Caco-2 (cell line): ENCODE measurements around the gene RCN1. TPM values are rescaled to one million over a fixed set of nuclear protein-coding genes. Genes with fewer than 3 reads are reported as not detected.
A peak's percentile ranks its signal among the peaks of the same experiment; 100 is the strongest.

Experiments
- BruUV-seq: library from RNA; stranded (reverse); fragments of 400-500 nt; replicated peaks from 2 replicates; lab custom pipeline; 2021; lab: Mats Ljungman, UMichigan
- CTCF ChIA-PET: fragments of 300-600 bp; sonication (Branson Sonifier 250); formaldehyde crosslinking; loops from one replicate; lab custom pipeline; 2022; ENCODE audit warnings: antibody characterized with exemption; lab: Charles Lee
- POLR2A ChIA-PET: fragments of 300-600 bp; sonication (Branson Sonifier 250); formaldehyde crosslinking; loops from one replicate; lab custom pipeline; 2022; ENCODE audit warnings: antibody characterized with exemption; lab: Charles Lee
- DNase-seq, 2 experiments: peaks; one replicate each; pipeline versions ENCODE4 v3.0.0 to v3.0.0-alpha.2; 2020 to 2022
- H3K27me3 ChIP-seq: replicated peaks from 2 replicates; pipeline ENCODE4 v1.6.0; 2011; ENCODE audit warnings: low read length; ENCODE audit not compliant: control insufficient read depth, insufficient read depth
- H3K36me3 ChIP-seq: 2 replicates; pipeline ENCODE4 v1.5.1; 2011; ENCODE audit warnings: low read length; ENCODE audit not compliant: control insufficient read depth, insufficient read depth
- H3K4me1 ChIP-seq: fragments of 250-450 bp; sonication (Bioruptor Pico); 2 replicates; pipeline ENCODE4 v1.5.1; 2020; ENCODE audit warnings: mild to moderate bottlenecking
- H3K4me3 ChIP-seq: 2 replicates; pipeline ENCODE4 v1.5.1; 2011; ENCODE audit warnings: low read depth, mild to moderate bottlenecking, control low read depth, low read length
- H3K9me3 ChIP-seq: fragments of 250-450 bp; sonication (Bioruptor Pico); 2 replicates; pipeline ENCODE4 v1.5.1; 2020; ENCODE audit warnings: mild to moderate bottlenecking, moderate library complexity
- H3K27ac Mint-ChIP-seq: one replicate; pipeline ENCODE4 v1.8.0; 2022; ENCODE audit warnings: mixed read lengths; ENCODE audit not compliant: unreplicated experiment
- H3K27me3 Mint-ChIP-seq: one replicate; pipeline ENCODE4 v1.8.0; 2022; ENCODE audit warnings: mixed read lengths; ENCODE audit not compliant: insufficient read depth, unreplicated experiment
- H3K36me3 Mint-ChIP-seq: one replicate; pipeline ENCODE4 v1.8.0; 2022; ENCODE audit warnings: mild to moderate bottlenecking, mixed read lengths; ENCODE audit not compliant: insufficient read depth, unreplicated experiment
- H3K4me1 Mint-ChIP-seq: one replicate; pipeline ENCODE4 v1.8.0; 2022; ENCODE audit warnings: low read depth, mixed read lengths; ENCODE audit not compliant: unreplicated experiment
- H3K4me3 Mint-ChIP-seq: one replicate; pipeline ENCODE4 v1.8.0; 2022; ENCODE audit warnings: mild to moderate bottlenecking, moderate library complexity, mixed read lengths; ENCODE audit not compliant: unreplicated experiment
- H3K9me3 Mint-ChIP-seq: one replicate; pipeline ENCODE4 v1.8.0; 2022; ENCODE audit warnings: mixed read lengths; ENCODE audit not compliant: unreplicated experiment
- CTCF ChIP-seq, 2 experiments: fragments of 200-600 bp in 1 of 2; IDR thresholded peaks; 1 replicate in 1 of 2; 2 replicates in 1 of 2; pipeline versions ENCODE4 v1.5.1 to v1.8.0; 2011 to 2022; ENCODE audit warnings: antibody characterized with exemption in 1 of 2, control low read depth in 1 of 2, inconsistent platforms in 1 of 2, low read depth in 1 of 2, low read length in 1 of 2, mild to moderate bottlenecking in 1 of 2, moderate library complexity in 1 of 2; ENCODE audit not compliant: insufficient read depth in 1 of 2, severe bottlenecking in 1 of 2, unreplicated experiment in 1 of 2
- intact Hi-C: fragments of 100-400 bp; cut with micrococcal nuclease; formaldehyde crosslinking; loops from one replicate; pipeline ENCODE4 v1.10.0; 2022; ENCODE audit not compliant: unreplicated experiment
- total RNA-seq: library from RNA; stranded (reverse); gene quantifications from 2 replicates; pipeline ENCODE4 v1.2.3, GENCODE V29; 2022

The RCN1 gene
- total RNA-seq, 1 experiment from 2014 or later: 185 TPM

- CTCF ChIA-PET: no interaction called here
- Mint-ChIP-seq H3K27ac (no peak overlapping the region), H3K27me3 (peaks cover under 1% of the 10 kb centered on the region), H3K4me1 (peaks cover 21% of the 10 kb centered on the region), H3K4me3 (no peak overlapping the region), H3K9me3 (no peaks in the 10 kb centered on the region), H3K36me3 (no peaks in the 10 kb centered on the region)
- DNase-seq: no peak
- no peak overlapping the region for H3K4me3 ChIP-seq
- BruUV-seq: no TSS peak
- no peak for TF ChIP-seq CTCF (IDR thresholded peaks at IDR 0.05; ENCODE audit: insufficient read depth in 1 of 2, low read depth in 1 of 2, low read length in 1 of 2, severe bottlenecking in 1 of 2, unreplicated experiment in 1 of 2)
- H3K27me3 ChIP-seq: 0 out of 2 replicates have a peak, but pooled peaks cover 1% of the 10 kb centered on the region
- no peaks in the 10 kb centered on the region for H3K36me3 ChIP-seq
- no peaks in the 10 kb centered on the region for H3K9me3 ChIP-seq
- H3K4me1 ChIP-seq: peaks cover 19% of the 10 kb centered on the region
- intact Hi-C loops: no loop called here
- POLR2A ChIA-PET: no interaction called here
Observed at GRCh38 chr11:32070692-32071091, 20.2 kb upstream of the RCN1 start.

GRCh38 chr11:32071811-32072210 lies 19.1 kb upstream of the RCN1 start:
- intact Hi-C loops: no loop called here
- peak; percentile 42 to 68 for TF ChIP-seq CTCF (IDR thresholded peaks at IDR 0.05; ENCODE audit: insufficient read depth in 1 of 2, low read depth in 1 of 2, low read length in 1 of 2, severe bottlenecking in 1 of 2, unreplicated experiment in 1 of 2)
- Mint-ChIP-seq H3K4me1 (peaks cover 21% of the 10 kb centered on the region), H3K9me3 (no peaks in the 10 kb centered on the region), H3K27me3 (peaks cover 5% of the 10 kb centered on the region), H3K4me3 (no peak overlapping the region), H3K27ac (no peak overlapping the region), H3K36me3 (no peaks in the 10 kb centered on the region)
- ChIA-PET CTCF (interaction anchor here (1.1 kb wide), 2 partner anchors 19 to 20 kb away, joined by 3 to 6 read pairs; no protein-coding TSS in a partner anchor), POLR2A (interaction anchor here (1.6 kb wide), 1 partner anchor 19 kb away, joined by 5 read pairs; the partner anchor contains the start of gene RCN1)
- no peaks in the 10 kb centered on the region for H3K9me3 ChIP-seq
- H3K27me3 ChIP-seq: no peaks in the 10 kb centered on the region
- H3K4me1 ChIP-seq: peaks cover 19% of the 10 kb centered on the region
- DNase-seq: peak; percentile 52 to 61
- no TSS peak for BruUV-seq
- H3K36me3 ChIP-seq: no peaks in the 10 kb centered on the region
- no peak overlapping the region for H3K4me3 ChIP-seq

GRCh38 chr11:32072872-32073643 lies 17.8 kb upstream of the RCN1 start:
- ChIA-PET CTCF (no interaction called here), POLR2A (interaction anchor here (1.6 kb wide), 1 partner anchor 18 kb away, joined by 5 read pairs; the partner anchor contains the start of gene RCN1)
- DNase-seq: no peak
- H3K4me1 Mint-ChIP-seq: peaks cover 18% of the 10 kb centered on the region
- peaks cover 7% of the 10 kb centered on the region for H3K27me3 Mint-ChIP-seq
- no peak overlapping the region for H3K27ac Mint-ChIP-seq
- H3K4me3 Mint-ChIP-seq: no peak overlapping the region
- Histone ChIP-seq H3K27me3 (no peaks in the 10 kb centered on the region), H3K9me3 (no peaks in the 10 kb centered on the region), H3K4me1 (peaks cover 18% of the 10 kb centered on the region), H3K36me3 (no peaks in the 10 kb centered on the region), H3K4me3 (no peak overlapping the region)
- no peak for TF ChIP-seq CTCF (IDR thresholded peaks at IDR 0.05; ENCODE audit: insufficient read depth in 1 of 2, low read depth in 1 of 2, low read length in 1 of 2, severe bottlenecking in 1 of 2, unreplicated experiment in 1 of 2)
- BruUV-seq: no TSS peak
- H3K9me3 Mint-ChIP-seq: no peaks in the 10 kb centered on the region
- intact Hi-C loops: no loop called here
- H3K36me3 Mint-ChIP-seq: no peaks in the 10 kb centered on the region
